ENCODE data around the gene TMEM182.

DNA sequence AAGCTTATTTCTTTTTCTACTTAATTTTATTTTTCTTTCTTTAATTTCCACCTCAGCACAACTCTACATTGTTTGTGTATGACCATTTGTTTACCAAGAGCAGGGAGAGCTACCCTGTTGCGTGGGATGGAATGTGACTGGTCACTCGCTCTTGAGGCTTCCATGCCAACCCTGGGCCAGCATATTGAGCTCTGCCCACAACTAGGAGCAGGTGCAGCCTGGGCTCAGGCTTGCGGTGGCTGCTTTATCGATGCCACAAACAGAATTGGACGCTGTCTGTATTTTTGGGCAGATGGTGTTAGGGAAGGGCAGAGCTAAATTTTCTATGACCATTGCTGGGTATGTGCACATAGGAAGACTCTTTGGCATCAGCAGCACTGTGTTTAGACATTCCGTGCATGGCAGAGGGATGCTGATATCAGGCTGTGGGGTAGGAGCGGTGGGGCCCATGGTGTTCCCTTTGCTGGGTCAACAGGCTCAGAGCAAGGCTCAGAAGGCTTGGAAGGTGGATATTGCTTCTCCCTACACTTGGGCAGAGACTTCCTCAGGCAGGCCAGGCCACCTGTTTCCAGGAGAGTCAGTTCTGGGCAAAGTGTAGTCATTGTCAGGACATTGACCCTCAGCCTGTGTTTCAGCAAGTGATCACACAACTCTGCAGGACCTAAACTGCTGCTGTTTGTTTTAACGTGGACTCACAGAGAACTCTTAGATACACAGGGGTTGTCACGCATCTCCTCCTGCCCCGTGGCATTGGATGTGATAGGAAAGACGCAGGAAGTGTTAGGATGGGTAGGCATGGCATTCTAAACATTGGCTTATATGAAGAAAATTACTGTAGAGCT, 40.2 kb downstream of the TMEM182 start:
- TF ChIP-seq, protein P1, sequence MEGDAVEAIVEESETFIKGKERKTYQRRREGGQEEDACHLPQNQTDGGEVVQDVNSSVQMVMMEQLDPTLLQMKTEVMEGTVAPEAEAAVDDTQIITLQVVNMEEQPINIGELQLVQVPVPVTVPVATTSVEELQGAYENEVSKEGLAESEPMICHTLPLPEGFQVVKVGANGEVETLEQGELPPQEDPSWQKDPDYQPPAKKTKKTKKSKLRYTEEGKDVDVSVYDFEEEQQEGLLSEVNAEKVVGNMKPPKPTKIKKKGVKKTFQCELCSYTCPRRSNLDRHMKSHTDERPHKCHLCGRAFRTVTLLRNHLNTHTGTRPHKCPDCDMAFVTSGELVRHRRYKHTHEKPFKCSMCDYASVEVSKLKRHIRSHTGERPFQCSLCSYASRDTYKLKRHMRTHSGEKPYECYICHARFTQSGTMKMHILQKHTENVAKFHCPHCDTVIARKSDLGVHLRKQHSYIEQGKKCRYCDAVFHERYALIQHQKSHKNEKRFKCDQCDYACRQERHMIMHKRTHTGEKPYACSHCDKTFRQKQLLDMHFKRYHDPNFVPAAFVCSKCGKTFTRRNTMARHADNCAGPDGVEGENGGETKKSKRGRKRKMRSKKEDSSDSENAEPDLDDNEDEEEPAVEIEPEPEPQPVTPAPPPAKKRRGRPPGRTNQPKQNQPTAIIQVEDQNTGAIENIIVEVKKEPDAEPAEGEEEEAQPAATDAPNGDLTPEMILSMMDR (IDR thresholded peaks at IDR 0.05; ENCODE audit: insufficient read depth, low read depth, low read length) = no peak
- no peak for TF ChIP-seq EZH2 (IDR thresholded peaks at IDR 0.05; ENCODE audit: insufficient read depth, low read length)

Data from astrocyte (in vitro differentiated cells and primary cell).